Tibial nerve (tissue), 3 donors: Measurements from ENCODE around the gene ZNF385D.

Experiments
- CTCF ChIP-seq, 5 experiments: fragments of 200-600 bp in 3 of 5; fragments of 450-650 bp in 2 of 5; sonication (generic) in 3 of 5; IDR thresholded peaks; one replicate each; pipeline ENCODE4 v1.5.1; 2016 to 2019; ENCODE audit warnings: antibody characterized with exemption in 5 of 5, mild to moderate bottlenecking in 3 of 5, moderate library complexity in 2 of 5
- POLR2A ChIP-seq, 2 donors: fragments of 450-650 bp; IDR thresholded peaks; one replicate each; pipeline ENCODE4 v1.6.1; 2017; ENCODE audit warnings: antibody characterized with exemption in 2 of 2, mild to moderate bottlenecking in 2 of 2, moderate library complexity in 2 of 2

DNA sequence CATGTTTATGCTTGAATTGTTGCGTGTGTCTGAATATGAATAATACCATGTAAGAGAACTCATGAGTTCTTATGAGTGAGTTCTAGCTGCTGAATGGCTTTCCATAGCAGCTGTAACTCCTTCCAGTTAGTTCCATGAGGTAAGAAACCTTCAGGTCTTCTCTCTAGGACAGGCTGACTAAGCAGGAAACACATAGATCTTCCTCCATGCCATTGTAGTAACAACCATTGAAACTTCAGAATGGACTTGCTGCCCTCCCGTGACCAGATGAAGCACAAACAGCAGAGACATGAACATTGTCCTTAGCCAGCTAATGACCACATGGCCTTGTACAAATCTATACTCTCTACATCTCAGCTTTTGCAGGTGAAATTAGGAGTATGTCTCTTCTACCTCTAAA lies 200.0 kb downstream of the ZNF385D start:
- no peak for TF ChIP-seq POLR2A (IDR thresholded peaks at IDR 0.05)
- TF ChIP-seq CTCF (IDR thresholded peaks at IDR 0.05): no peak
